Measurements from ENCODE around the gene ACOT7.

The ACOT7 gene

DNA sequence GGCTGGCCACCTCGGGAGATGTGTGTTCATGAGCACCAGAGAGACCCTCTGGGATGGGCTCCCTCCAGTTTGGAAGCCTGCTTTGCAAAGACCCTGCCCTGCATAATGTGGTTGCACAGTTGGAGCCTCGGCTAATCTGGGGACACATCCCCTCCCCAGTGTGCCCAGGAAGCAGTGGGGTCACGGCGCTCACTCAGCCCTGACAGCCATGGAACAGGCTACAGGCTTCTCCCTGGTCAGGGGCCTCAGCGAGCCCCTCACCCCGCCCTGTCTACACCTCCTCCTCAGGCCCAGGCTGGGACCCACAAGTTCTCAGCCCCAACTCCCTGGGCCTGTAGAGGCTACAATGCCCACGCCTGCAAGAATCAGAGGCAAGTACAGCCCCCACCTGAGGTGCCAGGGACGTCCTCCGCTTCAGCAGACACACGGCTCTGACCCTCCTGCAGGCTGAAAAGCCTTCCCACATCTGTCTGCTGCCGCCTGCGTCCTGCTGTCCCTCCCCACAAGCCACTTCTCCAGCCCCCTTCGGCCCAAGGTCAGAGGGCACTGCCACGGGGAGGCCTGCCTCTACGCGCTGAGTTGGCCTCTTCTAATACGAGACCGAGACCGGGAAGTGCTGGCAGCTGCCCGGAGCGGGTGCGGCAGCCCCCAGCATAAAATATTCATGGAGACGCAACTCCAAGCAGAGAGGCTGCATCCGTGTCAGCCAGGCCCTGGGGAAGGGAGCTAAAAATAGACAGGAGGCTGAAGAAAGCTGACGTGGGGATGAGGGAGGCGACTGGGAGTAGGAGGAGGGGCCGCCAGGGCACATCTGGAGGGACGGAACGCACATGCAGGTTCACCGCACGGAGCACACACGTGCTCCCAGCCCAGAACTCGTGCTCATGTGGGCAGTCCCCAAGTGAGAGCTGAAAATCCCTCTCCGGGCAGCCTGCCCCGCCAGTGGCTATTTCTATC is 117.5 kb downstream of the ACOT7 start:
- no peaks in the 10 kb centered on the region for H3K4me1 ChIP-seq (ENCODE audit: low read depth, poor library complexity, severe bottlenecking)
- no peak overlapping the region for H3K4me2 ChIP-seq
- no peaks in the 10 kb centered on the region for H3K36me3 ChIP-seq (ENCODE audit: insufficient read depth)
- TF ChIP-seq, protein P1, sequence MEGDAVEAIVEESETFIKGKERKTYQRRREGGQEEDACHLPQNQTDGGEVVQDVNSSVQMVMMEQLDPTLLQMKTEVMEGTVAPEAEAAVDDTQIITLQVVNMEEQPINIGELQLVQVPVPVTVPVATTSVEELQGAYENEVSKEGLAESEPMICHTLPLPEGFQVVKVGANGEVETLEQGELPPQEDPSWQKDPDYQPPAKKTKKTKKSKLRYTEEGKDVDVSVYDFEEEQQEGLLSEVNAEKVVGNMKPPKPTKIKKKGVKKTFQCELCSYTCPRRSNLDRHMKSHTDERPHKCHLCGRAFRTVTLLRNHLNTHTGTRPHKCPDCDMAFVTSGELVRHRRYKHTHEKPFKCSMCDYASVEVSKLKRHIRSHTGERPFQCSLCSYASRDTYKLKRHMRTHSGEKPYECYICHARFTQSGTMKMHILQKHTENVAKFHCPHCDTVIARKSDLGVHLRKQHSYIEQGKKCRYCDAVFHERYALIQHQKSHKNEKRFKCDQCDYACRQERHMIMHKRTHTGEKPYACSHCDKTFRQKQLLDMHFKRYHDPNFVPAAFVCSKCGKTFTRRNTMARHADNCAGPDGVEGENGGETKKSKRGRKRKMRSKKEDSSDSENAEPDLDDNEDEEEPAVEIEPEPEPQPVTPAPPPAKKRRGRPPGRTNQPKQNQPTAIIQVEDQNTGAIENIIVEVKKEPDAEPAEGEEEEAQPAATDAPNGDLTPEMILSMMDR (conservative IDR thresholded peaks at IDR 0.05; ENCODE audit: low read depth, low read length) = no peak
- H3K79me2 ChIP-seq (ENCODE audit: insufficient read depth, low read depth) = no peaks in the 10 kb centered on the region
- H3K27ac ChIP-seq = no peak overlapping the region
- H2AFZ ChIP-seq (ENCODE audit: low read depth) = no peak overlapping the region
- no peaks in the 10 kb centered on the region for H3K27me3 ChIP-seq (ENCODE audit: insufficient read depth, low read depth)
- no peak overlapping the region for H3K4me3 ChIP-seq (IDR thresholded peaks at IDR 0.05; ENCODE audit: insufficient read depth, low read depth, low read length)
- no peak overlapping the region for H3K9ac ChIP-seq
- H4K20me1 ChIP-seq (ENCODE audit: insufficient read depth) = no peaks in the 10 kb centered on the region

DNA sequence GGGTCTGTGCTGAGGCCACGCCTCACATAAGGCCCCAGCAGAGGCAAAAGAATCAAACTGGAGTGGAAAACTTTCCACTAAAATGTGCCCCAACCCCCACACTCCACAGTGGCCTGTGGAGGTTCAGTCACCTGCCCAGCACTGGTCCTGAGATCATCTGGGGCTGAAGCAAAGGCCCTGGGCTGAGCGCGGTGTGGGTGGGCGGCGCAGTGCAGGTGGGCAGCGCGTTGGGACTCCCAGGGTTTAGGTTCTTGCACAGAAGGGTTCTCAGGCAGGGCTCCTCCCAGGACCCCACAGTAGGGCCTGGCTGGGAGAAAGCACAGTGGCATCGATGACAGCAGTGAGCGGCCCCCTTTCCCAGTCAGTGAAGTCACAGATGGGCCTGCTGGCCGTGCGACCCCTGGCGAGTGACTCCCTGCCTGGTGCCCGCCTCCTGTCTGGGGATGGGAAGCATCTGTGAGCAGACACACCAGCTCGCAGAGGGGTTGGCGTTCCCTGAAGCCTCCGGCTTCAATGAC is 118.9 kb downstream of the ACOT7 start:
- Histone ChIP-seq H2AFZ (ENCODE audit: low read depth) (no peak overlapping the region), H3K79me2 (ENCODE audit: insufficient read depth, low read depth) (no peaks in the 10 kb centered on the region), H3K27me3 (ENCODE audit: insufficient read depth, low read depth) (no peaks in the 10 kb centered on the region), H3K36me3 (ENCODE audit: insufficient read depth) (no peaks in the 10 kb centered on the region), H3K4me3 (IDR thresholded peaks at IDR 0.05; ENCODE audit: insufficient read depth, low read depth, low read length) (no peak overlapping the region), H3K9ac (no peak overlapping the region), H3K27ac (no peak overlapping the region), H3K4me2 (no peak overlapping the region), H3K4me1 (ENCODE audit: low read depth, poor library complexity, severe bottlenecking) (no peaks in the 10 kb centered on the region), H4K20me1 (ENCODE audit: insufficient read depth) (no peaks in the 10 kb centered on the region)
- TF ChIP-seq, protein P1 (conservative IDR thresholded peaks at IDR 0.05; ENCODE audit: low read depth, low read length) = no peak

DNA sequence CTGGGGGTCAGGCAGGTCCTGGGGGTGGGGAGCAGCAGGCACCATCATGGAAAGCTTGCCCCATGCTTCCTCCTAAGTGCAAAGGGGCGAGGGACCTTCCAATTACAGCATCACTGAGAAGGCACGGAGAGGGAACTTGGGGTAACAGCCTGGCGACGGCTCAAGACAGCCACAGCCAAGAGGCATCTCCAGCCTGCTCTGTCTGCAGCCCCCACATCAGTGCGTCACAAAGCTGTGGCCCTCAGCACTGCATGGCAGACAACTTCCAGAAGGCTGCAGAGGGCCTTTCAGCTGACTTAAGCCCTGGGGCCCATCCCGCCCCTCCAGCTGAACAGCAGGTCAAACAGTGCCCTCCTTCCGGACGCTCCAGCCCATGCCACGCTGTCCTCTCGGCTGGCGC is 119.5 kb downstream of the ACOT7 start:
- H3K4me1 ChIP-seq (ENCODE audit: low read depth, poor library complexity, severe bottlenecking) = no peaks in the 10 kb centered on the region

DNA sequence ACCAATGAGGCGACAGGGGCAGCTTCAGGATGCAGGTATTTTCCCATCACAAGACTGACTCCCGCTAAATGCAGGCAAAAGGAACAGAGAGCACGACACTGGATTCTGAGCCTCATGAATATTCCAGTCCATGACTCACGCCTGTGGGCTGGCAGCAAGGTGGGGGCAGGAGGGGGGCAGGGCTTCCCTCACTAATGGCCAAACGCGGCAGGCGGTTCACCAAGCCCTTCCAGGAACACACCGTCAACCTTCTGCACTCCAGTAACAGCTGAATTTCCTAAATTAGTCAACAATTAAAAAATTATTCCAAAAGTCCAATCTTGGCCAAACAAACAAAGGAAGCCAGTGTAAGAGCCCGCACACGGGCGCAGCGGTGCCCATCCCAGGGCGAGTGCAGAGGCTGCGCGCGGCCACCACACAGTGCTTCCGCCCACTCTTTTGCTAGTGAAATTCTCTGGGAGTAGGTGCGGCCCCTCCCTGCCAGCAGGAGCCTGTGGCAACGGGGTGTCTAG is 120.1 kb downstream of the ACOT7 start:
- TF ChIP-seq, protein P1 (conservative IDR thresholded peaks at IDR 0.05; ENCODE audit: low read depth, low read length) = no peak
- H3K9ac ChIP-seq = no peak overlapping the region
- H2AFZ ChIP-seq (ENCODE audit: low read depth) = no peak overlapping the region
- no peaks in the 10 kb centered on the region for H3K4me1 ChIP-seq (ENCODE audit: low read depth, poor library complexity, severe bottlenecking)
- H3K4me3 ChIP-seq (IDR thresholded peaks at IDR 0.05; ENCODE audit: insufficient read depth, low read depth, low read length) = no peak overlapping the region
- no peaks in the 10 kb centered on the region for H3K79me2 ChIP-seq (ENCODE audit: insufficient read depth, low read depth)
- no peak overlapping the region for H3K4me2 ChIP-seq
- no peaks in the 10 kb centered on the region for H3K36me3 ChIP-seq (ENCODE audit: insufficient read depth)
- H3K27me3 ChIP-seq (ENCODE audit: insufficient read depth, low read depth) = no peaks in the 10 kb centered on the region
- no peaks in the 10 kb centered on the region for H4K20me1 ChIP-seq (ENCODE audit: insufficient read depth)
- no peak overlapping the region for H3K27ac ChIP-seq

More for the DNA sequence above, 119.5 kb downstream of the ACOT7 start:
- Histone ChIP-seq H3K9ac (no peak overlapping the region), H3K27ac (no peak overlapping the region), H2AFZ (ENCODE audit: low read depth) (no peak overlapping the region), H4K20me1 (ENCODE audit: insufficient read depth) (no peaks in the 10 kb centered on the region), H3K79me2 (ENCODE audit: insufficient read depth, low read depth) (no peaks in the 10 kb centered on the region), H3K4me3 (IDR thresholded peaks at IDR 0.05; ENCODE audit: insufficient read depth, low read depth, low read length) (no peak overlapping the region), H3K27me3 (ENCODE audit: insufficient read depth, low read depth) (no peaks in the 10 kb centered on the region), H3K36me3 (ENCODE audit: insufficient read depth) (no peaks in the 10 kb centered on the region), H3K4me2 (no peak overlapping the region)
- TF ChIP-seq, protein P1 (conservative IDR thresholded peaks at IDR 0.05; ENCODE audit: low read depth, low read length) = no peak
